ENCODE results near the gene LCT. TPM values are rescaled to one million over a fixed set of nuclear protein-coding genes. Genes with fewer than 3 reads are reported as not detected.
"Not testable (repeated sequence)": the region's sequence is repeated elsewhere in the genome, so short reads cannot be mapped to it uniquely, and the experiment has no call there.

LCT gene
- total RNA-seq: not detected

DNA sequence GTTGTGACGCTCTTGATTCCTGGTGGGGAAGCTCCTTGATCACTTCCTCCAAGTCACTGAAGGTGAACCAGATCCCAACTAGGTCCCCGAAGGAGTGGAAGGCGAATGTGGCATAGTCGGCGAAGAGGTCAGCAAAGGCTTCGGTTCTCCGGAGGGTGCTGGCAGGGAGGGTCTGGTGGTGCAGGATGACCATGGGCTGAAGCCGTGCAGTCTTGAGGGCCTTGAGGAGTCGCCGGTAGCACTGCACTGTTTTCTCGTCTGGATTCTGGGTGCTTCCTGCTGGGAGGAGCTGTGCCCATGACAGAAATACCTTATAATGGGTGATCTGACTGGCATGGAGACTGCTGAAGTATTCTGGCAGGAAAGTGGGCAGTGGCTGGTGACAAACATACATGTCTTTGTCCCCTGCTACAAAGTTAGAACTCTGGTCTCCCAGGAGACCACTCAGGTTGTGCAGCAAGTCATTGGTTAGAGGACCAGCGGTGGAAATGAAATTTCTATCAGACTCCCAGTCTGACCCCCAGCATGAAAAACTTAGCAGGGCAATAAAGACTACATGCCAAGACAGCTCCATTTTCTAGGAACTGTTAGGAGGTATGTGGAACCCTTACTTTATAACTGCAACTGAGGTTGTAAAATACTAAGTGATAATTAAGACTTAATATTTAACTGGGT is at the start of gene LCT:
TSS of gene LCT (minus strand) at position 589 of the 675 bp plus-strand sequence. CDS start at position 574, 15 bp downstream.
- ATAC-seq: no peak

DNA sequence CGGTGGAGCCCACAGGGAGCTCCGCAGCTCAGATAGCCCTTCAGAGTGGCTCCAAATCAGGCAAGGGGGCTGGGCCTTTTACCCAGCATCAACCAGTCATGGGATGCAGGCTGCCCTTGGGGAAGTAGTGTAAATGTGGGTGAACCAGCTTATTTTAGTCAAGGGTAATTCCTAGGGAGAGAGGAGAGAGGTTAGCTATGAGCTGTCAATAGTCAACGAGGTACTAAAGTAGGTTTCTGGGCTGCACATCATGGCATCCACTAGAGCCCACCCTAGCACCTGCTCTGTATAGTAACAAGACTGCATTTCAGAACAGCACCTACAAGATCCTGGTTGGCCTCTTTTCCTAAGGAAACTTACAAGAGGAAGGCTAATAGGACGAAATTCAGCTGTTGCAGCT is 48.7 kb upstream of the LCT start:
- no peak for ATAC-seq

DNA sequence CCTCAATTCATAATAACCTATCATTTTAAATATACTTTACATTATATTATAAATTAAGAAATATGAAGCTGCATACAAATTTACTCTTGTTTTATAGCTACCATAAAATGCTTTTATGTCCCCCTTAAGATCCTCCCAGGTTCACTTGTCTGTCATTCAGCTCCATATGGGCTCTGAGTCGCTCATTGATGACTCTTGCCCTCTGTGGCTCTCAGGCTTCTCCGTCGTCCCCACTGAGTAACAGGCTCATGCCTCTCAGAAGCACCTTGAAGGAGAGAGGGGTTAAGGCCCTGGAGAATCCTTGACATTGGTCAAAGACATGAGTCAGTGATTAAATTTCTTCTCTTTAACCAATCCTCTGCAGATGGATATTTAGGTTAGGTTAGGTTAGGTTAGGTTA is 45.4 kb upstream of the LCT start:
- ATAC-seq: no peak

DNA sequence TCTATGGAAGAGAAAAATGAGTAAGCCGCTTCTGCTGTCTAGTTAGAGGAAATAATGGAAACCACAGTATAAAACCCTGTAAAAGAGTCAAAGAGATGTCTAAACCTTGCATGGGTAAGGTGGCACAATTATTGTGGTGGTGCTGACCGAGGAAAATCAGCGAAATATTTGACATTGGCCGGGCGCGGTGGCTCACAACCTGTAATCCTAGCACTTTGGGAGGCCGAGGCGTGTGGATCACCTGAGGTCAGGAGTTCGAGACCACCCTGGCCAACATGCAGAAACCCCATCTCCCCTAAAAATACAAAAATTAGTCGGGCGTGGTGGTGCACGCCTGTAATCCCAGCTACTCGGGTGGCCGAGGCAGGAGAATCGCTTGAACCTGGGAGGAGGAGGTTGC is 39.8 kb upstream of the LCT start:
- not testable (repeated sequence) for ATAC-seq

DNA sequence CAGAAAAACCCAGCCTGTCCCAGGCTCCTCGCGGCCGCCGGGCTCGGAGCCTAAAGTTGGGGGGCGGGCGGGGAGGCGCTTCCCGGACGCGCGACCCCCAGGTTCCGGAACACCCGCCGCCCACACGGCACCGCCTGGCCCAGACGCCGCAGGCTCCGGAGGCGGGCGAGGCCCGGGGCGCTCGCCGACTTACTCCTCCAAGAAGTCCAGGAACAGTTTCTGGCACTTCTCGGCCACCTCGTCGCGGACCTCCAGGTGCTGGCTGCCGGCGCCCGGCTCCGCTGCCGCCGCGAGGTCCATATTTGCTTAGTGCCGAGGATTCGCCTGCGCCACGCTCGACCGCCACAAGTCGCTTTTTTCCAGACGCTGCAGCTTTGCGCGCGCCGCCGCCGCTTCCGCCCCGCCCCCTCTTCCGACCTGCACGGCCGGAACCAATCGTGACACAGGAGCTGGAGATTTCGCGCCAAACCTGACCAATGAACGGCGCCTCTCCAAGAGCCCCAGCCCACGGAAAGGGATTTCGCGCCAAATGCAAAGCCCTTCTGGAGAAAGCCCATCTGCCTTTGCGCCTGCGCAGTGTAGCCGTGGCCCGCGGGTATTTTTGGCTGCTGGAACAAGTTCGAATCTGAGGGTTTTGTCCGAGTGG is 39.2 kb upstream of the LCT start, which contains the start of gene MCM6:
TSS of gene MCM6 (minus strand) at position 378 of the 646 bp plus-strand sequence. CDS start at position 300, 78 bp downstream.
- peak; percentile 100 for ATAC-seq

DNA sequence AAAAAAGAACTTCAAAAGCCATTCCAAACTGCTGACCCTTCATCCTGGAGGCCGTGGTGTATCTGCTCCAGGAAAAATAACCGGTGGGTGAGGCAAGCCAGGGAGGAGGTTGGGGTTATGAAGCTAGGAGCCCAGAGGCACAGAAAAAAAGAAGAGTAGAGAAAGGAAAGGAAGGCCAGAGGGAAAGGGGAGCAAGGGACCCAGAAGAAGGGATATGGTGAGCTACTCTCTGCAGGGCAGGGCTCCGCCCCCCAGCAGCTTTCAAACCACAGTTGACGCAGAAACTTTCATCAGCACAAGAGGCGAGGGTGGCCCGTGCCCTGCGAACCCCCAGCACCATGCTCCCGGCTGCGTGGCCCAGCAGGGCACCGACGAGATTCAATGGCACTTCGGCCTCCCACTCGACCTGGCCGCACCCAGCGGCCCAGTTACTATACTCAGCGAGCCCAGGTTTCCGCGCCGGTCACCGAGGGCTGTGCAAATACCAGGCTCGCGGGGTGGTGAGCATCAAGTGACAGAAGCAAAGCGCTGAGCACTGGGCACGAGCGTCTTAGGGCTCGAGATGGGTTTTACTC is 38.6 kb upstream of the LCT start:
- peak; percentile 69 for ATAC-seq

DNA sequence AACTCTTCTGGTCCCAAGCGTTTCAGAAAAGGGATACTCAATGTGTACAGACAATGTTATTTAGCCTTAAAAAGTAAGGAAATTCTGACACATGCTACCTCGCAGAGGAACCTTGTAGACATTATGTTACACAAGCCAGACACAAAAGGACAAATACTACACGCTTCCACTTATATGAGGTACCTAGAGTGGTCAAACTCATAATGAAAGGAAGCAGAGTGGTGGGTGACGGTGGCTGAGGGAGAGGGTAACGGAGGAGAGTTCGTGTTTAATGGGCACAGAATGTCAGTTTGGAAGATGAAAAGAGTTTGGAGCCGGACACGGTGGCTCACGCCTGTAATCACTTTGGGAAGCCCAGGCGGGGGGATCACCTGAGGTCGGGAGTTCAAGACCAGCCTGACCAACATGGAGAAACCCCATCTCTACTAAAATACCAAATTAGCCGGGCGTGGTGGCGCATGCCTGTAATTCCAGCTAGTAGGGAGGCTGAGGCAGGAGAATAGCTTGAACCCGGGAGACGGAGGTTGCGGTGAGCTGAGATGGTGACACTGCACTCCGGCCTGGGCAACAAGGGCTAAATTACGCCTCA is 37.9 kb upstream of the LCT start:
- ATAC-seq: no peak

DNA sequence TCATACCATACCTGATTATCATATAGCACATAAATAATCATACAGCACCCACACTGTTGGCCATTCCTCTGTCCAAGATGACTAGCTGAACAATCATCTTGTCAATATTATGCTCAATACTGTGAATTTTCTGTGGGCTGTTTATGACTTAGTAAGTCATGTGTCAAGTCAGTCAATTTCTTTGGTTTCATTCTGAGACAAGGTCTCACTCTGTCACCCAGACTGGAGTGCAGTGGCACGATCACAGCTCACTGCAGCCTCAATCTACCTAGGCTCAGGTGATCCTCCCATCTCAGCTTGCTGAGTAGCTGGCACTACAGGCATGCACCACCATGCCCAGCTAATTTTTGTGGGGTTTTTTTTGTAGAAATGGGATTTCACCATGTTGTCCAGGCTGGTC is 33.6 kb upstream of the LCT start:
- no peak for ATAC-seq

DNA sequence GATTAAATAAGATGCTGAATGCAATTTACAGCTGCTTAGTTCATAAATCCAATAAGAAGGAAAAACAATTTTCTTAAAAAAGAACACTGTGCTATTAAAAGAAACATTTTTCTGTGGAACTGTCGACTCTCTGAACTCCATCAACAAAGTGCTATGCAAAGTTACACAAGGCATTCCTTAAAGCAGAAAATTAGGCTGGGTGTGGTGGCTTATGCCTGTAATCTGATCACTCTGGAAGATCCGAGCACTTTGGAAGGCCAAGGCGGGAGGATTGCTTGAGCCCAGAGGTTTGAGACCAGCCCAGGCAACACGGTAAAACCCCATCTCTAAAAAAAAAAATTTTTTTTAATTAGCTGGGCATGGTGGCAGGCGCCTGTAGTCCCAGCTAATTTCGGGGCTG is 26.2 kb upstream of the LCT start:
- no peak for ATAC-seq

DNA sequence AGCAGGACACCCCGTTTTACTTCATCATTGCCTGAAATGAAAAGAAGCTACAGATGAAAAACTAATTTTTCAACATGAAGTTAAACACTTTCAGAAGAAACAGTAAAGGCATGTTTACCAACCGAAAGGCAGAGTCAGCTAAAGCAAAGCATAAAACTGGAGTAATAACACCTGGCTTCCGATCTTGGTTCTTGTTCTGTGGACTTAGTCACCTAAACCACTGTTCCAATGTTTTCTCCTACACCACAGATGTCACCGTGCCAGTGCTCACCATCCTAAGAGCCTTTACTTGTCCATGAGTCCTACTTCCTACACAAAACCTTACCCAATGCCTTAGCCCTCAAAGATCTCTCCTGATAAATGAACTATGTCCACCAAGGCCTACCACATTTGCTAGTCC is 25.7 kb upstream of the LCT start:
- no peak for ATAC-seq

DNA sequence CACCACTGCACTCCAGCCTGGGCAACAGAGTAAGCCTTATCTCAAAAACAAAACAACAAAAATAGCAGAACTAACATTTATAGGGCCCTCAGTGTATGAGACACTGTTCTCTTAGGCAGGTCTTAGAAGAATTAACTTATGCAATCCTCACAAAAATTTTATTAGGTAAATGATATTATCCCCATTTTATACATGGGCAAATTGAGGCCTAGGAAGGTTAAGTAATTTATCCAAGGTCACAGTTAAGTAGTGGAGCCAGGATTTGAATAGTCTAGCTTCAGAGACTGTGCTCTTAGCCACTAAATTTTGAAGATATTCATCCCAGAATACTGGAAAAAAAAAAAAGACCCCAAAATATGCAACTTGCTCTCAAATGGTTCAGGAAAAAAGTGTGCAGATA is 16.4 kb upstream of the LCT start:
- ATAC-seq: no peak

DNA sequence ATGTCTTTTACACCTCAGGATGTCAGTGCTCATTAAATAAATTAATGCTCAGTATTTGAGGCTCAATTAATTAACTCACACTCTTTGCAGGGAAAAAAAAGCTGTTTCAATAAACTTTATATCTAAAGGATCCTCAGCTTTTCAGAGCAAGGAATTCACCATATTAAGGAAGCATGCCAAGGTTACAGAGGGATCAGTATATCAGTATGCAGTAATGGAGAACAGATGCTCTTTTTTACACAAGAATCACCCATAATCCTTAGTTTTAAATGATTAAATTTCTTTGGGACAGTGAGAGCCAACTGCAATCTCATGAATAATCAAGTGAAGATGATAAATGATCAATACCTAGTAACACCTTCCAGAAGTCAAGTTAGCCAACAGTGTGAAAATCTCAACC is 14.9 kb upstream of the LCT start:
- no peak for ATAC-seq

DNA sequence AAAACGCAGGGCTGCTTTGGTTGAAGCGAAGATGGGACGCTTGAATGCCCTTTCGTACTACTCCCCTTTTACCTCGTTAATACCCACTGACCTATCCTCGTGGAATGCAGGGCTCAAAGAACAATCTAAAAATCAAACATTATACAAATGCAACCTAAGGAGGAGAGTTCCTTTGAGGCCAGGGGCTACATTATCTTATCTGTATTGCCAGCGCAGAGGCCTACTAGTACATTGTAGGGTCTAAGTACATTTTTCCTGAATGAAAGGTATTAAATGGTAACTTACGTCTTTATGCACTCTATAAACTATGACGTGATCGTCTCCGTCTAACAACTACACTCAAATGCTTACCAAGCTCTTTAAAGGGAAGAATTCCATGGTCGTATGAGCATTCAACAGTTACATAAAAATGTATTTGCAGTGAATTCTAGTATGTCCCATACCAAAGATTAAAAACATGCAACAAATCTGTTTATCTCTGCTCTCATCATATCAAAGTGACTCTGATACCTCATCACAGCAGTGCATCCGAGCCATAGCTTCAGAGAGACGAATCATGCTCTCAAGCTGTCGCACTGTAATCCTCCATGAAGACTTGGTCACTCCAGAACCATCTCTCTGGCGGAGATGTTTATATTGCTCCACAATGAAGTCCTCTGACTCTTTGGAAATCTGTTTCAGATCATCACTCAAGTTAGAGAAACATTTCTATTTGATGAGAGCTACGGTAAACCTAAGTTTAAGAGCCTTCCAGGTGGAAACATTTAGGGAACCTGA is 14.1 kb upstream of the LCT start:
- ATAC-seq: no peak

DNA sequence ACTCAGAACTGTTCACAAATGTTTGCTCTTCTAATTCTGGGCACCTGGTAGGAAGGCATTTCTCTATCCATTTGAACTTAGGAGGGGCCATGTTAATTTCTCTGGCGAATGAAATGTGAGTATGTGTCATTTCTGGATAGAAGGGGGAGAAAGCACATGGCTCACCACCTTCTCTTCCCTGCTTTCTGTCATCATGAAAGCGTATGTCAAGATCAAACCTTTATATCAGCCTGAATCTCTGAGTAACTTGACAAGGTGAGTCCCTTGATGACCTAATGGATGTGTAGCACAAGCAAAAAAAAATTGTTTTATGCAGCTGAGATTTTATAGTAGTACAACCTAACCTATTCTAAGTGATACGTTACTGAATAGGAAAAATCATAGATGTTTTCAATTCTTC is 12.1 kb upstream of the LCT start:
- ATAC-seq: no peak

DNA sequence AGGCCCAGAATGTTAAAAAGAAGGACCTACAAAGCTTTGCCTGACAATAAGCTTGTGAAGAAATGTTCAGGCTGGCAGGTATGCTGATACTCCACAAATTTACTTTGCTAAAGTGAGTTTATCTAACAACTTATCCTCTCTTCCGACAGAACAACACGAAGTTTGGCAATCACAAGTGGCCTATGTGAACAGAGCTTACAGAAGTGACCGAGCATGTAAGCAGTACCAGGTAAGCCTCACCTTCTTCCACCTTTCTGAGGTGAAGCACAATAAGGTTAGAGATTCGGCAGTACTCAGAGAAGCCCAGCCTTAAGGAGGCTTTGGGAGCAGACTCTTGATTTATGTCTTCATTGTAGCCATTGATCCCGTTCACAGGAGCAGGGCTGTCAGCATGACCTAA is 9.0 kb upstream of the LCT start:
- ATAC-seq: no peak

DNA sequence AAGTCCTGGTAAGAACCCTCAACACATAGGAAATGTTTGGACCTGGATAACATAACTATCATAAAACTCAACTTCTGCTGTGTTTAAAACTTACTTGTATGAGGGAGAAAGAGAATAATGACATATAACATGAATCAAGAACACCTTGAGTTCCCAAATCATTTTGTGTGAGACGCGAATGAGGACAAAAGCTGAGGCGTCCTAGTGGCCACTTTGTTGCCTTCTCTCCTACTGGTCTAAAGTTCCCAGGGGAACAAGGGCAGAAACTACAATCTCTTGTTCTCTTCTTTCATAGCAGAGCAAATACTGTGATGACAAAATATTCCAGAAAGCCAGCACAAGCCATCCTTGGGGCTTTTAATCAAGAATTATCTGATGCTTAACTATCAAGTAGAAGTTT is 8.3 kb upstream of the LCT start:
- no peak for ATAC-seq

DNA sequence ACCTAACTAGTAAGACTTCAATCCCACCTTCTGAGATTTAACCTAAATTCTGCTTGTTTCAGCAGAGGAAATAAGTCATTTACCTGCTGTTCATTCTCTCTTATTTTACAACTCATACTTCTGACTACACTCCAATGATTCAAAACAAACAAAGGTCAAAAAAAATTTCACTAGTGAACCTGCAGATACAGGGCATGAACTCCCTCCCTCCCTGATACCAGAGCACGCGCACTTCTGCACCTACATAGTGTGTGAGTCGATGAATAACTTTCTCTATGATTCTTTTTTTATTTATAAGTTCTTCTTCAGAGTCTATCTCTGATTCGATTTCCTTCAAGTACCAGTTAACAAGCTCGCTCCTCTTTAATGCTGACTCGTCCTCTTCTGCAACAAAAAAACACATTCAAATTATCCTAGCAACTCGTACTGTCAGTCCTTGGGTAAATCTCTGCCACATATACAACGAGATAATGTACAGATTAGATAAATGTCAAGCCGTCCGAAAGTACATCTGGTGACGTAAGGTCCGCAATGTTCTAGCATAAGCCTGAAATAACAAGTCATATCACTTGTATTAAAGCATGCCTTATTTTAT is 7.4 kb upstream of the LCT start:
- no peak for ATAC-seq

DNA sequence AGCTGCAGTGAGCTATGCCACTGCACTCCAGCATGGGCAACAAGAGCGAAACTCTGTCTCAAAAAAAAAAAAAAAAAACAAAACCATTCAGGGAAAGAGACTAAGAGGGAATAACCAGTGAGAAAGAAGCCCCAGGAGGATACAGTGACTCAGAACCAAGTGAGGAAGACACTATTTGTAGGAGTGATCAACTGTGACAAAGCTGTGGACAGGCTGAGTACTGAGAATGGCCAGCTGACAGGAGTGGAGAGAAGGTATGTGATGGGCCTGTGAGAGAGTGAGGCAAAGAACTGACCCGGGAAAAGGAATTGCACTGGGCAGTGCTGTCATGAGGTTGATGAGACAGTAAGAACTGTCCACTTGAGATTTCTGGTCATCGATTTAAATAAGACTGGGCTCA is 6.7 kb upstream of the LCT start:
- no peak for ATAC-seq

DNA sequence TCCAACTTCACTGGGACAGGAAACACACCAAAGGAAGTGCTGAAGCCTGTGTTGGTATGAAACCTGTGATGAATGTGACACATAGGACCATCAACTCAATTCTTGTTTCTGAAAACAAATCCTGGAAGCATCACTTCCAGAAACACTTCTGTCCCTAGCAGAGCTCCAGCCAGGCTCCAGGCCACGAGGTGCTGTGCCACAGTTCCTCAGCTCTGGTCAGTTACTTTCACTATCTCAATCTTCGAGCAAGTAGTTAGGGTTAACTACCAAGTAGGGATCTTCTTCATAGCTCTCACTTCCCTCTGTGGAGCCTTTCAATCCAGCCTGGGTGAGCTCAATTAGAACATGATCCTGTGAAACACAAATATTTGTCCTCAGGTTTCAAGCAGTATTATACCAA is 3.6 kb upstream of the LCT start:
- no peak for ATAC-seq

DNA sequence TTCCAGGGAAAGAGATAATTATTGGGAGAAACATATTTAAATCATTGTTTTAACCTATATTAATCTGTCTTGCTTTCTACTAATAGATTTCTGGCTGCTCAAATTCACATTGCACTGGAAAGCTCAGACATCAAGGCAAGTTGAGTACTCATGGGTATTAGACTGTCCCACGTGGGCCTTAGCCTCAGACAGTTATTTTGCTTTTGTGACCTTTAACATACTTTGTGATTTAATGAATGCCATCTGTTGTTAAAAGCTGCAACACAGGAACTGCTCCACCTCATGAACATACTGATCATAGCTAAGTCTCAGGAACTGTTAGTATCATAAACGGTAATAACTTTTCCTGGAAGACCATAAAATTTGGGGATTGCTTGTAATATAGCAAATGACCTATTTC is 2.7 kb upstream of the LCT start:
- no peak for ATAC-seq

DNA sequence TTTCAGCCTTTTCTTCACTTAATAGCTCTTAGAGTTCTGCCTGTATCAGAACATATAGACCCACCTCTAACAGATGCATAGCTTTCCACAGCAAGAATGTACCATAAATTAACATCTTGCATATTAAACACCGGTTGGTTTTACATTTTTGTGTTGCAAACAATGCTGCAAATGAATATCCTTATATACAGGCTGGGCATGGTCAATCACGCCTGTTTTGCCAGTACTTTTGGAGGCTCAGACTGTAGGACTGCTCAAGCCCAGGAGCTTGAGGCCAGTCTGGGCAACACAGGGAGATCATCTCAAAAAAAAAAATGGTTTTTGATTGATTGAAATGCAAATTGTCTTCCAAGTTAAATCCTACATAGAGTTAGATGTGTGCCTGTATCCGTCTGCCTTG is 1.5 kb upstream of the LCT start:
- no peak for ATAC-seq

DNA sequence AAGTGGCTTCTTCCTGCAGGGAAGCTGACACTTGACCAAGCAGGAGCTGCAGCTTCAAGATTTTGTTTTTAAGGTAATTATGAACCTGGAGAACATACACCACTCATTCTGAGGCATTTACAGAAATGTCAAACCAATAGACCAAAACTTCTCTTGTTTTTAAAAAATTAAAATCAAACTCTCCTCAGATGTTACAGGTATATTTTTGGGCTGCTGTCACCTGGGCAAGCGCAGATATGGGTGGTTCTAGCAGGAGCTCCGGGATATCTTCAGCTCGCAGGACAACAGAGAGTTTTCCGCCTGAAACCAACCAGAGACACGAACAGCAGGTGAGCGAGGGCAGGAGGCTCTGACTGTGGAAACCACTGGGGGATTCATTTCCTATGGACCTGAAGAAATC is 4.1 kb downstream of the LCT start:
- no peak for ATAC-seq

Measured in esophagus mucosa (tissue), 1 donor.